RWPE2 (cell line): ENCODE data around the gene FBXO36.

Experiments
- ATAC-seq: fragments of 200-7000 bp; cut with Tn5 transposase; 3 replicates; pipeline ENCODE4 v1.9.1; 2021; ENCODE audit warnings: low read depth
- DNase-seq: peaks from one replicate; pipeline ENCODE4 v3.0.0-alpha.2; 2020; ENCODE audit warnings: low spot score
- H3K27ac ChIP-seq: fragments of 450-650 bp; 2 replicates; pipeline ENCODE4 v1.5.1; 2017; ENCODE audit warnings: mild to moderate bottlenecking; ENCODE audit not compliant: poor library complexity, severe bottlenecking
- H3K27me3 ChIP-seq: fragments of 250-450 bp; sonication (Bioruptor Pico); 2 replicates; pipeline ENCODE4 v1.5.1; 2021; ENCODE audit warnings: mild to moderate bottlenecking, moderate library complexity; ENCODE audit not compliant: insufficient read depth, poor library complexity, severe bottlenecking
- H3K36me3 ChIP-seq: fragments of 250-450 bp; sonication (Bioruptor Pico); 2 replicates; pipeline ENCODE4 v1.5.1; 2020; ENCODE audit warnings: low read depth, mild to moderate bottlenecking, moderate library complexity
- H3K4me1 ChIP-seq: fragments of 250-450 bp; sonication (Bioruptor Pico); 2 replicates; pipeline ENCODE4 v1.5.1; 2021; ENCODE audit warnings: mild to moderate bottlenecking, moderate library complexity; ENCODE audit not compliant: insufficient read depth, poor library complexity, severe bottlenecking
- H3K4me3 ChIP-seq: fragments of 250-450 bp; sonication (Bioruptor Pico); 2 replicates; pipeline ENCODE4 v1.5.1; 2021; ENCODE audit warnings: mild to moderate bottlenecking, moderate library complexity; ENCODE audit not compliant: severe bottlenecking
- H3K9me3 ChIP-seq: fragments of 250-450 bp; sonication (Bioruptor Pico); 2 replicates; pipeline ENCODE4 v1.5.1; 2021; ENCODE audit warnings: mild to moderate bottlenecking, moderate library complexity; ENCODE audit not compliant: severe bottlenecking
- CTCF ChIP-seq: fragments of 450-650 bp; IDR thresholded peaks from one replicate; pipeline ENCODE4 v1.5.1; 2017; ENCODE audit warnings: mild to moderate bottlenecking, moderate library complexity; ENCODE audit not compliant: poor library complexity, severe bottlenecking

FBXO36 gene

DNA sequence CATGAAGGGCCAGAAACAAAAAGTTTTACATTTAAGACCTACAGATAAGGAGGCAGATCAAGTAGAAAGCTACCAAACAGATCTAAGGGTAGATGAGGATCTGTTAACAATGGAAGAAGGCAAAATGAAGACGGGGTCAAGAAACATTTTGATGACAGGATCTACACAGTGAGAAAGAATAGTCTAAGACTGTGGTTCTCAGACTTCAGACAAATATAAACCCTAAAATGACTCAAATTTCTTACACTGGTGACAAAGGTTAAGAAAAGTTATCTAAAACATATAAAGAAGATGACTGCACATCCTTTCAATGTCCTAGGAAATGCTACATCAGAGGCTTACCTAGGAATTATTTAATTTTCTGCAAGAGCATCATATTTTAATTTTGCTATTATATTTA, 34.9 kb upstream of the FBXO36 start:
- Histone ChIP-seq H3K27me3 (no peaks in the 10 kb centered on the region), H3K4me3 (no peak overlapping the region), H3K27ac (no peak overlapping the region), H3K36me3 (peaks cover 30% of the 10 kb centered on the region), H3K4me1 (peaks cover 11% of the 10 kb centered on the region), H3K9me3 (no peaks in the 10 kb centered on the region)
- no peak for DNase-seq
- no peak for ATAC-seq
- no peak for TF ChIP-seq CTCF

- peaks cover 30% of the 10 kb centered on the region for H3K36me3 ChIP-seq
- ATAC-seq (peak; percentile 87), DNase-seq (no peak)
- H3K27me3 ChIP-seq, result no peaks in the 10 kb centered on the region
- no peak for TF ChIP-seq CTCF
- no peaks in the 10 kb centered on the region for H3K9me3 ChIP-seq
- peaks cover 11% of the 10 kb centered on the region for H3K4me1 ChIP-seq
- no peak overlapping the region for H3K4me3 ChIP-seq
- H3K27ac ChIP-seq, result no peak overlapping the region
Observed at GRCh38 chr2:229888031-229888430, 34.3 kb upstream of the FBXO36 start.

- ATAC-seq (no peak), DNase-seq (no peak)
- peaks cover 30% of the 10 kb centered on the region for H3K36me3 ChIP-seq
- H3K27ac ChIP-seq, result no peak overlapping the region
- H3K4me1 ChIP-seq, result peaks cover 11% of the 10 kb centered on the region
- TF ChIP-seq CTCF, result no peak
- H3K9me3 ChIP-seq, result no peaks in the 10 kb centered on the region
- no peak overlapping the region for H3K4me3 ChIP-seq
- no peaks in the 10 kb centered on the region for H3K27me3 ChIP-seq
Observed at GRCh38 chr2:229889023-229889422, 33.3 kb upstream of the FBXO36 start.

DNA sequence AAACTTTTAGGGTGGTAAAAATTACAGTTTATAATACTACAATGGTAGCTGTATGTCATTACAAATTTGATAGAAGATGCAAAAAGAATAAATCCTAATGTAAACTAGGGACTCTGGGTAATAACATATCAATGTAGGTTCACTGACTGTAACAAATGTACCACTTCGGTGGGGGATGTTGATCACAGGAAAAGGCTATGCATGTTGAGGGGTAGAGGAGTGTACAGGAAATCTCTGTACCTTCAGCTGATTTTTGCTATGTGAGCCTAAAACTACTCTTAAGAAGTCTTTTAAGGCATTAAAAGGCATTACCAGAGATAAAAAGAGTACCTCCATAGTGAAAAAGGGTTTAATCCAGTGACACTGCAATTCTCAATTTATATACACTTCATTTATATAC, 25.4 kb upstream of the FBXO36 start:
- Histone ChIP-seq H3K27ac (no peak overlapping the region), H3K9me3 (no peaks in the 10 kb centered on the region), H3K36me3 (peaks cover 32% of the 10 kb centered on the region), H3K27me3 (no peaks in the 10 kb centered on the region), H3K4me3 (no peak overlapping the region), H3K4me1 (peaks cover 7% of the 10 kb centered on the region)
- no peak for TF ChIP-seq CTCF
- DNase-seq (no peak), ATAC-seq (no peak)

GRCh38 chr2:229899604-229900003, 22.7 kb upstream of the FBXO36 start:
- Histone ChIP-seq H3K36me3 (peaks cover 40% of the 10 kb centered on the region), H3K4me1 (peaks cover 14% of the 10 kb centered on the region), H3K4me3 (no peak overlapping the region), H3K27me3 (no peaks in the 10 kb centered on the region), H3K27ac (no peak overlapping the region), H3K9me3 (no peaks in the 10 kb centered on the region)
- DNase-seq (no peak), ATAC-seq (no peak)
- no peak for TF ChIP-seq CTCF
